RWPE1 (cell line): ENCODE data around the gene SMYD1.

Source experiments
- CTCF ChIA-PET: fragments of 350-600 bp; sonication (Branson Sonifier 250); formaldehyde crosslinking; extraction: SDS; loops from one replicate; lab custom pipeline; 2021; lab: Yijun Ruan, JAX
- POLR2A ChIA-PET: fragments of 400-600 bp; formaldehyde crosslinking; extraction: SDS; loops from one replicate; lab custom pipeline; 2020; ENCODE audit warnings: antibody characterized with exemption; ENCODE audit not compliant: low non-redundant PET; lab: Yijun Ruan, JAX
- DNase-seq: peaks from one replicate; pipeline ENCODE4 v3.0.0; 2012; ENCODE audit warnings: low spot score
- H3K27ac ChIP-seq: fragments of 450-650 bp; 2 replicates; pipeline ENCODE4 v1.5.1; 2017
- CTCF ChIP-seq: fragments of 450-650 bp; conservative IDR thresholded peaks from 2 replicates; pipeline ENCODE4 v1.5.1; 2017; ENCODE audit warnings: low read depth, mild to moderate bottlenecking

Gene SMYD1

GRCh38 chr2:88122141-88122884 lies 54.7 kb downstream of the SMYD1 start:
- H3K27ac ChIP-seq: no peak overlapping the region
- no peak for TF ChIP-seq CTCF
- ChIA-PET POLR2A (no interaction called here), CTCF (no interaction called here)
- DNase-seq: no peak

GRCh38 chr2:88123164-88123974 lies 55.7 kb downstream of the SMYD1 start:
- ChIA-PET CTCF (interaction anchor here (0.7 kb wide), 1 partner anchor 130 kb away, joined by 4 read pairs; no protein-coding TSS in a partner anchor), POLR2A (no interaction called here)
- no peak for TF ChIP-seq CTCF
- H3K27ac ChIP-seq: no peak overlapping the region
- no peak for DNase-seq

- CTCF ChIA-PET: no interaction called here
- DNase-seq: no peak
- no peak for TF ChIP-seq CTCF
- POLR2A ChIA-PET: no interaction called here
- H3K27ac ChIP-seq: no peak overlapping the region
Observed at GRCh38 chr2:88123975-88124917, 56.6 kb downstream of the SMYD1 start.

- no peak for TF ChIP-seq CTCF
- no peak for DNase-seq
- CTCF ChIA-PET: no interaction called here
- POLR2A ChIA-PET: no interaction called here
- H3K27ac ChIP-seq: no peak overlapping the region
Observed at GRCh38 chr2:88125344-88125923, 57.8 kb downstream of the SMYD1 start.

- ChIA-PET POLR2A (no interaction called here), CTCF (interaction anchor here (0.6 kb wide), 1 partner anchor 364 kb away, joined by 3 read pairs; no protein-coding TSS in a partner anchor)
- no peak for TF ChIP-seq CTCF
Observed at GRCh38 chr2:88125924-88126771, 58.5 kb downstream of the SMYD1 start.

More at GRCh38 chr2:88125924-88126771, 58.5 kb downstream of the SMYD1 start:
- DNase-seq: no peak
- H3K27ac ChIP-seq: no peak overlapping the region
